HG03066 (cell line): ENCODE results near the gene VSTM2B.

Source experiments
- ATAC-seq: cut with Tn5 transposase; IDR thresholded peaks from one replicate; pipeline ENCODE4 v1.9.1; 2021; ENCODE audit warnings: low read depth; ENCODE audit not compliant: unreplicated experiment

VSTM2B gene

DNA sequence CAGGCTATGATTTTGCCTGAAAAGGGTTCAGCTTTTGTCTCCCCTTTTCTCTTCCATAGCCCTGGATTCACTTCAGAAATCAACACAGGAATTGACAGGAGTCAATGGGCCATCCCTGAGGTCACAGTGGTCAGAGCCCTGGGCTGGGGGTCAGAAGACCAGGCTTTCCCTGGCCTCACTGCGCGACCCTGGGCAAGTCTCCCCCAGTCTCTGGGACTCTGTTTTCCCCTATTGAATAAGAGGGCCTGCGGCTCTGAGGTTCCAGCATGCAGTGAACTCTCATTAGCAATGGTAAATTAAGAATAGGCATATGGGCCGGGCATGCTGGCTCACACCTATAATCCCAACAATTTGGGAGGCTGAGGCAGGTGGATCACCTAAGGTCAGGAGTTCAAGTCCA lies 30.7 kb upstream of the VSTM2B start:
- no peak for ATAC-seq

DNA sequence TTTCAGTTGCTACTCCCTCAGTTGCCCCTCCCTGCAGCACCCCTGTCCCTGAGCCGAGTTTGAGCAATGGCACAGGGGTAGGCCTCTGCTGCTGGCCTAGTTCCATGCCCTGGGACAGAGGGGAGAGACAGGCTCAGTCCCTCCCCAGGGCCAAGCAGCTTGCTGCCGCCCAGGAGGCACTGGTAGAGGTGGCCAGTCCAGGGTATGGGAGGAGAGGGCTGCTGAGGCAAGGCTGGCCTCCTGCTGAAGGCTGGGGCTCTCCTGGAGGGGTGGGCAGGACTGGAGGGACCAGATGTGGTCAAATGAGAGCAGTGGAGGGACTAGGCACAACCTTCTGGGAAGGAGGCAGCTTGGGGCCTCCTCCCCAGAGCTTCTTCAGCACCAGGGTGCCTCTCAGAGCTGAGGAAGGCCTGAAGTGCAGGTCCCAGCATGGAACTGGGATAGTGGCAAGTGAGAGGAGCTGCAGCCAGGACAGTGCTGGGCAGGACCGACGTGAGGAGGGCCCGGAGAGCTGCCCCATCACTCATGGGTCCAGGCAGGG lies 29.8 kb upstream of the VSTM2B start:
- no peak for ATAC-seq

DNA sequence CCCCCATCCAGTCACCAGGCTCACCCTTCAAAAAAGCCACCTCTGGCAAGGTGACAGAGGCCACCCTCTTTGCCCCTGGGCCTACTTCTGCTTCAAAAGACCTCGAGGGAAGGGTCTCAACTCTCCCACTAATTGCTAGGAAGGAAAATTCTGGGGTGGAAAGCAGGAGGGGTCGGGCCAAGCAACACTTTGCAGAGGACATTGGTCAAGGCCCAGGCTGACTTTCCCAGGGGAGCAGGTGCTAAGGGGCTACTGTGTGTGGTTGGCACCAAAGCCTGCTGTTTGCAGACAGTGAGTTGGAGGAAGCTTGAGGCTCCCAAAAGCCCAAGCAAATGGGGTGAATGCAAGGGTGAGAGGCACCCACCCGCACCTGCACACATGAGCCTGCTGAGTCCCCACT lies 28.6 kb upstream of the VSTM2B start:
- ATAC-seq: no peak

DNA sequence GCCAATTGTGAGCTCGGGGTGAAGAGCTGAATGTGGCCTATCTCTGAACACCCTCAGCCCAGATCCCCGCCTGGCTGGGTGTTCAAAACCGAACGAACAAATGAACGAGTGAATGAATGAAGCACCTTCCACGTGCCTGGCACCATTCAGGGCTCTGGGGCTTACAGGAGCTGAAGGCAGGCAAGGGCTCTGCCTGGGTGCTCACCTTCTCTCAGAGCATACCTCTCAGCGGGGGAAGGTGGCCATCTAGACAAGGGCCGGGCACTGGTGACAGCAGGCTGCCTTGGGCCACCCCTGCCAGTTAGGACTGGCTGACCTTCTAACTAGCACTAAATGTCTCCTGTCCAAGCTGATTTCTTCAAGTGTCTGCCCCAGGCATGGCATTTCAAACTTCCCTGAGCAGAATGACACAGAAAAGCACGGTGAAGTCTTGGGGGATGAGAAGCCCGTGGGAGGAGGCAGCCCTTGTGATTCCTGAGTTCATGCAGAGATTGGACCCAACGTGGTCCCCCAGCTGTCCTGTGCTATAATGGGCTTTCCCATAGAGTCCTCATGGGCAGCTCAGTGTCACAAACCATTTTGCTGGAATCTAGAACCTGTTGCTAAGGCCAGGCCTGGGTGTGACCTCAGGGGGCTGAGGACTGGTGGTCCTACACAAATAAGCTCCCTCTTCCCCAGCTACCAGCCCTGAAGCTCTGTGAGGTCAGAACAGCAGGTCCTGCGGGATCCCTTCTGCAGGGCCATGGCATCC lies 27.9 kb upstream of the VSTM2B start:
- no peak for ATAC-seq

DNA sequence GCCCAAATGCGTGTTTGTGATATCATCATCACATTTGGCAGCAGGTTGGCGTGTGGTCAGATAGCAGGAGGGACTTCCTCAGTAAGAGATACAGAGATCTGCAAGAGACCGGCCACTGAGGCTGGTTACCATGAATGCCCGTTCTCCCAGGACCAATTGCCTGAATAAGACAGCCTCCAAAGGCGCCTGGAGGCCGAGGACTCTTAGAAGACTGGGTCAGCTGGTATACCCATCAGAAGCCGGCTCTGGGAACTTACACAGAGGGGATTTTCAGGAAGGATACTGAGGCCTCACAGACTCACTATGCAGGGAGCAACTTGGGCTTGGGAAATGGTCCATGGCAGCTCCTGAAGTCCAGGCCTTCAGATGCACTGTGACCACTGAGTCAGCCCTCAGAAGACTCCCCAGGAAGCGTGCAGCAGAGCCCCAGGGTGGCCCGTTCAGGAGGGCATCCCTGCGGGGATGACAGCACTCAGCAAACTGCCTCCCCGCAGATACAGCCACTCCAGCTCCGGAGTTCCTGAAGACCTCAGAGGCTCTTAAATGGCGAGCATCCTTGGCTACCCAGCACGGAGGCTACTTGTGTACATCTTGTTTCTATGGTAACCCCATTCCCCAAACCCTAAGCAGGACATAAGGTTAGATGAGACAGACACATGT lies 26.4 kb upstream of the VSTM2B start:
- ATAC-seq: no peak

DNA sequence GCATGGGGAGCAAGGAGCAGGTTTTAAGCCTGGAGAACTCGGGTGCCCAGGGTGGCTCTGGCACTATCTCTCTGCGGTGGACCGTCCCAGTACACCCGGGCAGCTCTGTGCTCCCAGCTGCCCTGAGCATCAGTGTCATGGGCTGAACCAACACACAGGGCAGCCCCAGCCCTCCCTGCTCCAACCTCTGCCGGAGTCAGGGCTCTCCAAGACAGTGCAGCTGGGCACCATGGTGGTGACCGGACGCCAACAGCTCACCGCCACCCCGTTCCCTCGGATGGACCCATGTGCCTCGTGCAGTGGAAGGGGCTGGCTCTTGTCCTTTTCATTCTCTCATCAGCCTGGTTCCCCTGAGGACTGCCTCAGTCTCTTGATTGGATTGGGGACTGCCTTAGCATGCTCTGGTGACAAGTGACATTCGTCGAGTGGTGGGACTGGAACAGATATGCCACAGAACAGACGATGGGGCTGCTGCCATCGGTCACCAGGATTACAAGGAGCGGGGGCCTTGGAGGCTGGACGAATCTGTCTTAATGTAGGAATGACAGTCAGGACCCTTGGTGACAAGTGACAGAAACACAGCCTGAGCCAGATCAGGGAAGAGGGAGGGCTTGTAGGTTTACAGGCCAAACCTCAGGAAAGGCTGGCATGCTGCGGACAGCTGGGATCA lies 25.7 kb upstream of the VSTM2B start:
- no peak for ATAC-seq

DNA sequence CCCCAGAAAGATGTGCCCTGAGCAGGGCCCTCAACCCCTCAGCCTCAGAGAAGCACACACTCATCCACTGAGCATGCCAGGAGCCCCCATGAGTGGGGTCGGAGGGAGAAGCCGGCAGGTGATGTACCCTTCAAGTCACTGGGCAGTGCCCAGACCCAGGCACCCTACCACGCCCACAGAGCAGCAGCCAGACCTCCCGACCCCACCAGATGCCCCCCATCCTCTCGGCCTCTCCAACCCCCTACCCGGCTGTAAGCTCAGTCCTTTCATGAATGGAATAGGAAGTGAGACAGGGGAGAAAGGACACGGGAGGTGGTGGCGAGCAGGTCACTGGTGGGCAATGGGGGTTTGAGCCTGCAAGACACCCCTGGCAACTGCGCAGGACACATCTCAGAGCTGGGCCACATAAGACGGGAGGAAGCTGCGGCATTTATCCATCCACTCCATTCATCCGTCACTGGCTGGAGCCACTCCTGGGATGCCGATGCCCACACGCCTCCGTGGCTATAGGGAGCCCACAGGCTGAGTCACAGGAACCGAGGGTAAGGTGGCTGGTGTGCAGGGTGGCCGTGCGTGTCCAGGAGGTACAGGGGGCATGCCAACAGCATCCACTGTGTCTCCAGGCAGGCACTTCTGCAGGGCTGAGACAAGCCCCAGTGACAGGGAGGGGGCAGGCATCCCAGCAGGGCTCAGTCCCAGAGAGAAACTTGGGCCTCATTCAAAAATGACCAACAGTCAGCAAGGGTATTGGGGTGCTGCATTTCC lies 23.8 kb upstream of the VSTM2B start:
- ATAC-seq: no peak

DNA sequence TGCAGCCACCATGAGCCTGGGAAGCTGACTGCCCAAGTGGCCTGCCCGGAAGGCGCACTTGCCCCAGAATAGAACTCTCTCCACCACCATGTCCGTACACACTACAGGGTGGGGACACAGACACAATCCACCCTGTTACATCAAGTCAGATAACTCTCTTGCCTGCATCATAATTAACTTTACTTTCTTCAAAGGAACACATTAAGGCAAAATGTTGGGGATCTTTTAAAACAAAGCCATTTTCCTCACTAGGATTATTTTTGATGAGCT lies 23.3 kb upstream of the VSTM2B start:
- no peak for ATAC-seq

DNA sequence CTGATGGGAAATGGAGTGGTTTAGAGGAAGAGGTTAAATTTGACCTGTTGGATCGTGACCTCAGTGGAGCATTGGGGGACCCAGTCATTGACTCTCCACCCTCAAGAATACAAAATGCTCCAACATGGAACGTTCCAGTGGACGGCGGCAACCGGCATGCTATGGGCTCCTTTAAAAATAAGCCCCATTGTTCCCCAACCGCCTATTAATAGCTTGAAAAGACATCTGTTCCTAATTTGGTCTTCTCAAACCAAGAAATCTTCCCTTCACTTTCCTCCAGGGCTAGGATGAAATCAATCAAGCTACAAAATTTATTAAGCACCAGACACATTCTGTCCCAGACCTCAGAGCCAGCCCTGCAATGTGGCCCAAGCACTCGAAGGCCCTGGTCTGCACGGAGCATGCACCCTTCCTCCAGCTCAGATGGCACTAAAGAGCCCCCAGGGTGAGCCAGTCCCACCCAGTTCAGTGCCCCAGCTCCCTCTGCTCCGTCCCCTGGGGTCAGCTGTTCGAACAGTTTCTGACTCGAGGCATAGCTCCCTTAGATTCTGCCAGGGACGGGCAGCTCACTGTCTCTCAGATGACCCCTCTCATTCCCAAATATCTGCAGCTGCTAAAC lies 22.5 kb upstream of the VSTM2B start:
- ATAC-seq: no peak

DNA sequence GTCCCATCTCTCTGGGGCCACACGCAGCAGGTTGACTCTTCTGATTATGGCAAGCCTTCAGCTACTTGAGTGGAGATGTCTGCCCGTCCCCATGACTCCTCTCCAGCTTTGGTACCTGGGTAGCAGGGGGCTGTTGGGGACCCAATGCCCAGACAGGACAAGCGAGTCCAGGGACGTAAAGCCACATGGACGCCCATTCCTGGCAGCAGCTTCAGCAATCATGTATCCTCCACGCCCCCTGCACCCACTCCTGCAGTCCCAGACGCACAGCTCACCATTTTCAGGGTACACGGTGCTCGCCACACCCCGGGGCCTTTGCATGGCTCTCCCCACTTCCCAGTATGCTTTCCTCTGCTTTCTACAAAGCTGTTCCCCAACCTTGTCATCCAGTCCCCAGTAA lies 22.0 kb upstream of the VSTM2B start:
- ATAC-seq: no peak

DNA sequence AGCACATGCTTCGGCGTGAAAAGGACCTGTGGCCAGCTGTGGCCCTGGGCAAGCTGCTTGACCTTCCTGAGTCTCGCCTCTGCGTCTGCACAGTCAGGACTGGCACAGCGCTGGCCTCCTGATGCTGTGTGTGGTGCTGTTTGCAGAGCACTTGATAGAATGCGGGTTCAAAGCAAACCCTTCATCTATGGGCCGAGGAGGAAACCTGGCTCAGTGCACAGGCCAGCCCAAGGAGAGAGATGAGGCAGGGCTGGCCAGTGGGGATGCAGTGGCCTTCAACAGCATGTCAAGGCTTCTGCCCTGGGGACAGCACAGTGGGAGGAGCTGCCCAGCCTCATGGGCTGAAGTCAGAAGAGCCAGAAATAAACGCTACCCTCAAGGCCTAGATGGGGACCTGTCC lies 21.3 kb upstream of the VSTM2B start:
- no peak for ATAC-seq

DNA sequence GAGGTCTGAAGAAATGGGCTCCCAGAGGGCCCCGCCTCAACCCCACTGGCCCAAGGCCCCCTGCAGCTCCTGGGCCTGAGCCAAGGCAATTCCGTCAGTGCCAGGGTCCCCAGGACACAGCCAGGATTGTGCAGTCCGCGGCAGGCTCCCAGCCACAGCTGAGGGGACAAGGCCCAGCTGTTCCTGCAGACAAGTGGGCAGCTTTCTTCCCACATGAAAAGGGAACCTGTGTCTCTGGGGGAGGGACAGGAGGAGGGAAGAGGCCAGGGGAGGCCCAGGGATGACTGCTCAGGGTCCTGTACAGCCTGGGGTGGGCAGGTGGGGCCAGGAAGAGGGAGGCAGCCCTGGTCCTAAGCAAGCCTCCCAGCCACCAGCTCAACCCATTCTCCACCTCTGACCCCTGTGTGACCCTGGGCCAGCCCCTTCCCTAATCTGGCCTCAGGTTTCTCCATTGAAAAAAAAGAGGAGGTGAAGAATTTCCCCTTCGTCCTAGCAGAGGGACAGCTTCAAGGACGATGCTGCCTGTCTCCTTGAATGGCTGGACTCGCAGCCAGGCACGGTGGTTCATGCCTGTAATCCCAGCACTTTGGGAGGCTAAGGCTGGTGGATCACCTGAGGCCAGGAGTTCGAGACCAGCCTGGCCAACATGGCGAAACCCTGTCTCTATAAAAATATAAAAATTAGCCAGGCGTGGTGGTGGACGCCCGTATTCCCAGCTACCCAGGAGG lies 20.5 kb upstream of the VSTM2B start:
- no peak for ATAC-seq

DNA sequence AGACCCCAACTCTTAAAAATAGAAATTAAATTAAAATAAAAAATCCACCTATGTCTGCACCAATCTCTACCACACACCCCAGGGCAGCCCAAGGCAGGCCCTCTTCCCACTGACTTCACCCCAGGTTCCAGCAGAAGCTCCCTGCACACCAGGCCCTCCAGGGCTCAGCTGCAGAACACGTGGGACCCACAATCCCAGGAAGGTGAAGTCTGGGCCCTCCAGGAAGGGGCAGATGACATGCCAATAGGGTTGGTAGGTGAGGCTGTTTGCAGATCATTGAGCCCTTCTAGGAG lies 19.2 kb upstream of the VSTM2B start:
- no peak for ATAC-seq

DNA sequence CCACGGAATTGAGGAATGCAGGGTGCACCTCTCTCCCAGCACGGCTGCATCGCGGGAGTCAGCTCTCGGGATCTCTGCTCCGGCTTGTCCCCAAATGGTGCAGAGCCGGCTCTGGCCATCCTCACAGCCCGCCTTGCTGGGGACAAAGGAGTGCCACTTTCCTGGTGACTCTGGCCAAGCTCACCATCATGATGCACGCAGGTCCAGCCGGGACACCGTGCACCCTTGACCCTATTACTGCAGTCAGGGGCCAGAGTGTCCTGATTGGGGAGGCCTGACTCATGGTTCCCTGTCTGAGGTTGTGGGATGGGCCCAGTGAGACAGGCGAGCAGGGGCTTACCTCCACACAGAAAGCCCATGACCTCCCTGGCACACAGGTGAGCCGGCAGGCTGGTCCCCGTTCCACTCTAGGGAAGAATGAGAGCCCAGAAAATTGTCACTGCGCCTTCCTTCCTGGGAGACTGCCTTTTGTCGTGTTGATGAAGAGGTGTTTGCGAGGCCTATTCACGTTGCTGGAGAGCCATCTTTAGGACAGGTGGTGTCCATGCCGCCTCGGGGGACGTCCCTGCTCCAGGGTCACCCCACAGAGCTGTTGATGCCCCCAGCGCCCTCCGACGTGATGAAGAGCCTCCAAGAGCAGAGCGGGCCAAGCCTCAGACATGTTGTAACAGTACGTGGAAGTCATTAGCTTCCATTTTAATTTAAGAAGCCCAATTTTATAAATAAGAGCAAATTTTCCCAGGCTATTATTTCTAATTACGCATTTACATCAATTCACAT lies 18.5 kb upstream of the VSTM2B start:
- no peak for ATAC-seq

DNA sequence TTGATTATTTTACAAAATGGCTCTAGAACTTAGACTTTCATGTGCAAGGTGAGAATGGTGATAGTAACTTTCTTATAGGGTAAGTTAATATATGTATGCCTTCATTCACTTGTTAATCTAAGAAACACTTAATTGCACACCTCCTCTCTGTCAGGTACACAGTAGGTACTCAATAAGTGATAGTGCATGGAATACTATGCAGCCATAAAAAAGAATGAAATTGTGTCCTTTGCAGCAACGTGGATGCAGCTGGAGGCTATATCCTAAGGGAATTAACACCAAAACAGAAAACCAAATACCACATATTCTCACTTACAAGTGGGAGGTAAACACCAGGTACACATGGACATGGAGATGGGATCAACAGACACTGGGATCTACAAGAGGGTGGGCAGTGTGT lies 17.6 kb upstream of the VSTM2B start:
- ATAC-seq: no peak

DNA sequence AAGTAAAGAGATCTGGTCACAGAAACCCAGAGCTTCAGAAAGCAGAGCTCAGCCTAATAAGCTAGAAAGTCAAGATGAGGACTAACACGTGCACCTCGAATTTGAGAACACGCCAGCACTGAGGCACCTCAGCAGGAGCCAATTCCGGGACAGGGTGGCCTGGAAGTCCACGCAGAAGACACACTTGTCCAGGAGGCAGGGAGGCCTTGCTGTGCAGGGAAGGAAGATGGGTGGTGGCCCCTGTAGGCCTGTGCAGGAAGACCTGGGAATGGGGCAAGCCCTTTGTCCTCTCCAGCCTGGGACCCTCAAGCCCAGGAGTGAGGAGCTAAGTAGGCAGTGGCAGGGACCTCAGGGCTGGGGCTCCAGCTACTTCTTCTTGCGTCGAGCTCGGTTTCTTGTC lies 16.3 kb upstream of the VSTM2B start:
- ATAC-seq: no peak

DNA sequence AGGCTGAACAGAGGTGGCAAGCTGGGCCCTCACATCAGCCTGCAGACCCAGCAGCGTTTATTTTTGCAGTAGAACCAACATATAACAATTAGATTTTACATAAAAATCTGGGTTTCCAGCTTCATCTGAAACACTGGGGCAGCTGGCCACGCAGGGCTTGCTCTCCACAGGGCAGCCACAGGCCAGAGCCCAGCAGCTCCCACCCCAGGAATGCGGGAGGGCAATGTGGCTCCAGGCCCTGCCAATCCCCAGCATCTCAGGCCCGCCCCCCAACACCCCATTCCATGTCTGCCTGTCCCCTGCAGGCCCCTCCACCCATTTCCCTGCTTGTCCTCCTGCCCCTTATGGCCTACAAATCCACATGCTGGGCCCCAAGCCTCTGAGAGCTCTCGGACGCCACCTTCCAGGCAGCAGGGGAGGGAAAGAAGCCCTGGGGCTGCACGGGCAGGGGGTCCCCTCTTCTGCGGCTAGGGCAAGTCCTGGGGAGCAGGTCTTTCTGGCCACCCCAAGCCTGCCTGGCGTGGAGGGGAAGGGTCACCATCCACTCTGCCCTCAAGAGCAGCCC lies 15.0 kb upstream of the VSTM2B start:
- no peak for ATAC-seq

DNA sequence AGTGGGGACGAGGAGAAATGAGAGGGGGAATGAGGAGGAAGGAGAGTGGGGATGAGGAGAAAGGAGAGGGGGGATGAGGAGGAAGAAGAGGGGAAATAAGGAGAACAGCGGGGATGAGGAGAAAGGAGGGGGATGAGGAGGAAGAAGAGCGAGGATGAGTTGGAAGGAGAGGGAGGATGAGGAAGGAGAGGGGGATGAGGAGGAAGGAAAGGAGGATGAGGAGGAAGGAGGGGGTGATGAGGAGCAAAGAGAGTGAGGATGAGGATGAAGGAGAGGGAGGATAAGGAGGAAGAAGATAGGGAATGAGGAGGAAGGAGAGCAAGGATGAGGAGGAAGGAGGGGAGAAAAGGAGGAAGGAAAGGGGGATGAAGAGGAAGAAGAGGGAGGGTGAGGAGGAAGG lies 14.0 kb upstream of the VSTM2B start:
- ATAC-seq: no peak

DNA sequence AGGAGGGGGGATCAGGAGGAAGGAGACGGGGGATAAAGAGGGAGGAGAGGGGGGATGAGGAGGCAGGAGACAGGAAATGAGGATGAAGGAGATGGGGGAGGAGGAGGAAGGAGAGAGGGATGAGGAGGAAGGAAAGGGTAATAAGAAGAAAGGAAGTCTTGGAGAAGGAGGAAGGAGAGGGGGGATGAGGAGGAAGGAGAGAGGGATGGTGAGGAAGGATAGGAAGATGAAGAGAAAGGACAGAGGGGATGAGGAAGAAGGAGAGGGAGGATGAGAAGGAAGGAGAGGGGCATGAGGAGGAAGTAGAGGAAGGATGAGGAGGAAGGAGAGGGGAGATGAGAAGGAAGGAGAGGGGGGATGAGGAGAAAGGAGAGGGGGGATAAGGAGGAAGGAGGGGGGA lies 13.0 kb upstream of the VSTM2B start:
- ATAC-seq: no peak
